HT1080 (cell line): ENCODE data around the gene SCAND1. TPM values are rescaled to one million over a fixed set of nuclear protein-coding genes. Genes with fewer than 3 reads are reported as not detected.

Experiments used
- DNase-seq: peaks from one replicate; pipeline ENCODE4 v3.0.0-alpha.2; 2015; ENCODE audit warnings: low read depth
- small RNA-seq: library from RNA; depleted of rRNA; stranded (forward); fragments of <200 nt; gene quantifications from one replicate; pipeline ENCODE3, GENCODE V24; 2014
- total RNA-seq: library from RNA; depleted of rRNA; stranded (reverse); fragments of >200 nt; shearing (Covaris generic); gene quantifications from 2 replicates; pipeline ENCODE4 v1.2.3, GENCODE V29; 2014; rRNA removed

The SCAND1 gene
- total RNA-seq, 1 experiment from 2014 or later, result 103 TPM

- DNase-seq, result no peak
Observed at GRCh38 chr20:35907017-35907701, 47.1 kb downstream of the SCAND1 start.

DNA sequence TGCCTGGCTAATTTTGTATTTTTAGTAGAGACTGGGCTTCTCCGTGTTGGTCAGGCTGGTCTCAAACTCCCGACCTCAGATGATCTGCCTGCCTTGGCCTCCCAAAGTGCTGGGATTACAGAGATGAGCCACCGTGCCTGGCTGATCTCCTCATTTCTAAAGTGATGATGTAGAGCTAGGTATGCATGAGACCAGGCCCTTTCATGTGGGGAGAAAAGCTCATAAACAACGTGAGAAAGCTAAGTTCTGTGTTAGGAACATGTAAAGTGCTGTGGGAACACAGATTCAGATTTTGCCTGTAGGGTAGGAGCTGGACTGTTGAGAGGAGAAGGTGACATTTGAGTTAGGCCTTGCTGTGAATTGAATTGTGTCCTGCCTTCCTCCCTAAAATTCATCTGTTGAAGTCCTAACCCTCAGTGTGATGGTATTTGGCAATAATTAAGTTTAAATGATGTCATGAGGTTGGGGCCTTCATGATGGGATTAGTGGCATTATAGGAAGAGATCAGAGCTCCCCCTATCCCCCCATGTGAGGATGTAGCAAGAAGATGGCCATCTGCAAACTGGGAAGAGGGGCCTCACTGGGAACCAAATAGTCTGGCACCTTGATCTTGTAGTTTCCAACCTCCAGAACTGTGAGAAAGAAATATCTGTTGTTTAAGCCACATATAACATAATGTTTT, 49.2 kb downstream of the SCAND1 start:
- DNase-seq, result no peak

- no peak for DNase-seq
Observed at GRCh38 chr20:35903843-35904242, 50.5 kb downstream of the SCAND1 start.

Small RNA genes within 50 kb of the gene (small RNA-seq; reads per million reads assigned to genes)
- not detected for gene RNU6-937P

Other genes with a start within 250 kb of the SCAND1 start
- gene RBM39, start 212.2 kb downstream of the SCAND1 start, total RNA-seq, result 197 and 209 TPM in 2 replicates
- 28.6 and 36.7 TPM in 2 replicates for gene PHF20, start 182.5 kb downstream of the SCAND1 start, total RNA-seq
- gene CNBD2, start 14.1 kb upstream of the SCAND1 start, total RNA-seq, result 5.5 and 7.4 TPM in 2 replicates
- 19.8 and 31.3 TPM in 2 replicates for gene EPB41L1, start 200.2 kb upstream of the SCAND1 start, total RNA-seq